Hair follicle dermal papilla cell (primary cell): ENCODE measurements around the gene CENPL. TPM values are rescaled to one million over a fixed set of nuclear protein-coding genes. Genes with fewer than 3 reads are reported as not detected.

Source experiments
- small RNA-seq: library from RNA; depleted of rRNA; stranded (forward); fragments of <200 nt; gene quantifications from one replicate; pipeline ENCODE3, GENCODE V24; 2012
- total RNA-seq: library from RNA; depleted of rRNA; stranded (reverse); fragments of >200 nt; gene quantifications from 2 replicates; pipeline ENCODE4 v1.2.3, GENCODE V29; 2012

CENPL gene
- total RNA-seq: 7.8 and 8.5 TPM in 2 replicates

DNA sequence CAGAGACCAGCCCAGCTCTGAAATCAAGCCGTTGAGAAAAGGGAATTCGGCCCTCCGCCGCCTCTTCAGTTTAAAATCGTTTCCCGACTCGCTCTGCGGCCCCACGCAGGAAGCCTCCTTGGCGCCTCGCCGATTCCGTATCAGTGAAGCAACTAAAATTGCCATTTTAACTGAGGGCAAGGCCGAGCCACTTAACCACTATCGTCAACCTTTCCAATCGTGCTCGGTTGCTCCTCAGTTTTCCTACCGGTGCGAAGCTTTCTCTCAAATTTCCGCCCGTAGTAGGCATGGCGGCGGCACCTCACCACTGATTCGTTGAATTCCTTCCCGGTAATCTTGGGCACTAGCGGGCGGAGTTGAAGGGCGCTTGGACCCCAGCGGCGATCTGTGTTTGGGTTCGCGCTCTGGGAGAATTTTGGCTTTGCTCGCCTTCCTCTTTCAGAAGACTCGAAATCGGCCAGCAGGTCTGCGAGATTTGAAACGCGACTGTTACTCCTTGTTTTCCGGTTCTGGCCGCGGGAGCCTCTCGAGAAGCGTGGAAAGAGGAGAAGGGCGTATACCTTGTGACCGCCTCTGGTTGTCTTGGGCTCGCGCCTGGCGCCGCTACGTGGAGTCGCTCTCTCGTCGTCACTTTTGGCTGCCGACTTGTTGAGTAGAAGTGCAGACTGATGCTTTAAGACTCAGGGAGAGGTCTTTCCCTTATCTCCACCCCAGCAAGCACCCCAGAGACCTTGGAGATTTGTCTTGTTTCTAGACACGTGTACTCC lies at the start of gene CENPL, which contains the start of gene DARS2:
CENPL (minus strand) TSS at position 569 of the 767 bp plus-strand sequence. CDS start 13,584 bp downstream, outside the sequence.
DARS2 (plus strand) TSS at position 359 of the 767 bp plus-strand sequence. CDS start 557 bp downstream, outside the sequence.

GRCh38 chr1:173868266-173869020 lies 43.8 kb upstream of the CENPL start, which contains the start of gene ZBTB37:
TSS of gene ZBTB37 (plus strand) at chr1:173868380. CDS start at chr1:173870226, 1,846 bp downstream.

GRCh38 chr1:173867753-173868265 lies 43.1 kb upstream of the CENPL start, which contains the start of gene GAS5:
TSS of gene GAS5 (minus strand) at chr1:173867989.

Small RNAs within 50 kb of the gene (small RNA-seq; reads per million reads assigned to genes)
- not detected for gene RF00019

Other genes with a start within 250 kb of the CENPL start
- not detected in 2 replicates for gene SLC9C2, start 221.8 kb downstream of the CENPL start, total RNA-seq
- not detected in 2 replicates for gene TEX50, start 189.5 kb downstream of the CENPL start, total RNA-seq
- 0.16 and 0.36 TPM in 2 replicates for gene ANKRD45, start 155.0 kb downstream of the CENPL start, total RNA-seq
- 29.3 and 36.8 TPM in 2 replicates for gene KLHL20, start 109.9 kb downstream of the CENPL start, total RNA-seq
- 16.9 and 20.0 TPM in 2 replicates for gene DARS2, start 210 bp downstream of the CENPL start, total RNA-seq
- gene GAS5, start 43.1 kb upstream of the CENPL start, total RNA-seq: 194 and 228 TPM in 2 replicates
- 12.0 and 12.6 TPM in 2 replicates for gene ZBTB37, start 43.5 kb upstream of the CENPL start, total RNA-seq
- gene SERPINC1, start 92.4 kb upstream of the CENPL start, total RNA-seq: not detected in 2 replicates
- 36.4 and 39.3 TPM in 2 replicates for gene RC3H1, start 197.5 kb upstream of the CENPL start, total RNA-seq